GM19463 (cell line): ENCODE measurements around the gene ZNF423.

ENCODE experiments used
- ATAC-seq: cut with Tn5 transposase; IDR thresholded peaks from one replicate; pipeline ENCODE4 v1.9.1; 2021; ENCODE audit warnings: mild to moderate bottlenecking, moderate library complexity; ENCODE audit not compliant: unreplicated experiment

The ZNF423 gene

GRCh38 chr16:49755716-49756505 is 100.0 kb downstream of the ZNF423 start:
- no peak for ATAC-seq

DNA sequence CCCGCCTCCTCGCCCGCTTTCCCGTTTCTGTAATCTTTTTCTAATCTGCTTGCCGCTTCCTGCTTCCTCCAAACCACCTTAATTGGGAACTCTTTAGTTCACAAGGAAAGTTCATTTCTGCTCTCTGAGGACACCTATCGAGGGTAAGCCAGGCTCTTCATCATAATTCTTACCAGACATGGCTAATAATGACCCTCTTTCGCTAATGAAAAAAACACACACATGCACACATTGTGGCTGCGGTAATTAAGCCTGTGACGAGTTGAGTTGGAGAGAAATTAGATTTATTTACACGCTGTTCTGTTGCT is 100.6 kb downstream of the ZNF423 start:
- no peak for ATAC-seq

GRCh38 chr16:49754495-49755312 is 101.2 kb downstream of the ZNF423 start:
- no peak for ATAC-seq

DNA sequence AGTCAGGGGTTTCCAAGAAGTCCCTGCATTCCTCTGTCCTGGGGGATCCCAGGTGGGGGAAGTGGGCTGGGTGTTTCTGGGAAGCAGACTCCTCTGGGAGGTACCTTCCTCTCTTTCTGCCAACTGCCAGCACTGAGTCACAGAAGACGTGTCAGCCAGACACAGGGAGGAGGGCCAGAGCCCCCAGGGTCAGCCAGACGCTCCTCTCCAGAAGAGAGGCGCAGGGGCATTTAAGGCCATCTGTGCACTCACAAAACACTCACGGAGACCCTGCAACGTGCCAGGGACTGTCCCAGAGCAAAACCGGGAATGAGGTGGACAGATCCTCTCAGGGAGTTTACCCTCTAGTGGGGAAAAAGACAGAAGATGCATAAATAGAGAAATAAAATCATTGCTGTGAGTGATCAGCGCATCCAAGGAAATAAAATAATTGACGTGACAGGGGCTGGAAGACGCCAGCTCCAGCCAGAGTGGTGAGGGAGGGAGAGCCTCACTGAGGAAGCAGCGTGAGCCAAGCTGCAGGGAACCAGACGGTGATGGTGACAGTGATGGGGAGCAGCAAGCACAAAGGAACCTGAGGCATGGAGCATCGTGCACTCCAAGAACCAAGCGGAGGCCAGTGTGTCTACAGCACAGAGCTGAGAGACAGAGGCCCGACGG is 105.4 kb downstream of the ZNF423 start:
- ATAC-seq: no peak

GRCh38 chr16:49749816-49750215 is 106.1 kb downstream of the ZNF423 start:
- ATAC-seq: no peak

DNA sequence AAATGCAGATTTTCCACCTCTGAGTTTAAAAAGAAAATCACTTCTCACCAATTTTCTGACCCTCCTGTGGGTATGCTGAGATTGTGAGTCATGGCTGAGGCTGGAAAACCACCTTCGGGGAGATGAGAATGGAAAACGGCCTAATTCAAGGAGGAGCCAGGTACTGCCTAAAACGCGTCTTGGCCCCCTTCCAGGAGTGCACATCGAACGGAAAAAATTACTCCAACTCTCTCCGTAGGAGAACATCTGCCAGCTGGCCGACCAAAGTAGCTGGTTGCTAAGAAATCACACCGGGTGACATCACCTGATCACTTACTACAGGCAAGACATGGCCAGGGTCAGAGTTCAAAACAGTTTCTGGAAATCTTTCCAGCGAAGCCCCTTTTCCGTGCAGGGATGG is 107.6 kb downstream of the ZNF423 start:
- ATAC-seq: no peak

DNA sequence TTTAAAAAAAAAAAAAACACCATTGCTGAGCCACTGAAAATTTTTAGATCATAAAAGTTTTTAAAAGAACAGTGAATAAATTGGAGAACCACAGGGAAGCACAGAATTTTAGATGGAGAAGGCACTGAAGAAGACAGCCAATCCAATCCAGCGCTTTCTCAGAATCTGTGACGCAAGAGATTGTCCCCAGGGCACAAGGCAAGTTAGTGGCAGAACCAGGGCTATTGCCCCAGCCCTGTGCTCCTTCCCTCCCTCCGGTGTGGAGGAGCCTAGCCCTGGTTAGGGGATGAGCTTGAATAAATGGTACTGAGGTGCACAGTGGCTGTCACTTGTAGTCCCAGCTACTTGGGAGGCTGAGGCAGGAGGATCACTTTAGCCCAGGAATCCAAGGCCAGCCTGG is 108.3 kb downstream of the ZNF423 start:
- no peak for ATAC-seq

- ATAC-seq: no peak
These were observed 109.4 kb downstream of the ZNF423 start for GRCh38 chr16:49746545-49746944.

- ATAC-seq: no peak
These were observed 110.6 kb downstream of the ZNF423 start for GRCh38 chr16:49745311-49745747.

- ATAC-seq: no peak
These were observed 111.4 kb downstream of the ZNF423 start for GRCh38 chr16:49744244-49745220.

- ATAC-seq: no peak
These were observed 112.3 kb downstream of the ZNF423 start for GRCh38 chr16:49743658-49744057.

DNA sequence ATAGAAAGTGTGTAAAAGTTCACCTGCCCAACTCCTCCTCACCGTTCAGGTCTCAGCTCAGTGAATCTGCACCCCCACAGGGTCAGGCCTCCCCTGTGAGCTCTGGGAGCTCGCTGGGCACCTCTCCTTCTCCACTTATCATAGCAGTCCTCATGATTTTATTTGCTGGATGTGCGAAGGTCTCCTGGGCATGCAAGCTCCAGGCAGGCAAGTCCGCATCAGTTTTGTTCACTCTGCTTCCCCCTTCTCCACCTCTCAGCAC is 112.8 kb downstream of the ZNF423 start:
- ATAC-seq: no peak

- ATAC-seq: no peak
These were observed 113.3 kb downstream of the ZNF423 start for GRCh38 chr16:49742428-49743202.

GRCh38 chr16:49740256-49740655 is 115.7 kb downstream of the ZNF423 start:
- ATAC-seq: no peak

DNA sequence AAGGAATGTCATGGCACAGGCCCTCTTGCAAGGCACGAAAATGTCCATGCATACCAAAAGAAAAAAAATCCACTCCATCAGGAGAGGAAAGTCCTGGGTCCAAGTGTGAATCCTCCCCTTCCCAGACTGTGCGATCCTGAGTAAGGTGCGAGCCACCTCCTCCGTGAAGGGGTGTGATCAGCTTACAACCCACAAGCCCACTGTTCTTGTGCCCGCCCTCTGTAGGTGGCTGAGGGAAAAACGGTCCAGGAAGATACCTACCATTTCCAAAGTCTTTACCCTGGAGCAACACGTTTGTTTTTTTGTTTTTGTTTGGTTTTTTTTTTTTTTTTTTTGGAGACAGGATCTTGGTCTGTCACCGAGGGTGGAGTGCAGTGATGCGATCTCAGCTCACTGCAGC is 116.5 kb downstream of the ZNF423 start:
- no peak for ATAC-seq

- ATAC-seq: no peak
These were observed 117.1 kb downstream of the ZNF423 start for GRCh38 chr16:49738832-49739231.

- ATAC-seq: no peak
These were observed 117.9 kb downstream of the ZNF423 start for GRCh38 chr16:49738001-49738400.

DNA sequence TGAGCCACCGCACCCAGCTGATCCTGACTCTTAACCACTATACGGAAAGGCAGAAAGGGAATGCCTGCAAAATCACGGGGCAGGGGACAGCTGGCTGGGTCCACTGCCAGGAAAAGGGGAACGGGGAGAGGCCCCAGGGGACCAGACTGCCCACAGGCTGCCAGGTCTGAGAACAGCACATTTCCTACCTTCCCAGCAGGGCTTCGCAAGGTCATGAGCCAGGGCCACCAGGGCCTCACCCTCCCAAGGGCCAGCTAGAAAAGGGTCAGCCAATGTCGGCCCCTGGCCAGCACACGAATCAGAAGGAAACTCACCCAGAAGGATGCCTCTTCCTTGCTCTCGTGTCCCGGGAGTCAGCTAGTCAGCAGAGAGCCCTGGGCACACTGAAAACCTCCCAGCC is 118.4 kb downstream of the ZNF423 start:
- no peak for ATAC-seq

DNA sequence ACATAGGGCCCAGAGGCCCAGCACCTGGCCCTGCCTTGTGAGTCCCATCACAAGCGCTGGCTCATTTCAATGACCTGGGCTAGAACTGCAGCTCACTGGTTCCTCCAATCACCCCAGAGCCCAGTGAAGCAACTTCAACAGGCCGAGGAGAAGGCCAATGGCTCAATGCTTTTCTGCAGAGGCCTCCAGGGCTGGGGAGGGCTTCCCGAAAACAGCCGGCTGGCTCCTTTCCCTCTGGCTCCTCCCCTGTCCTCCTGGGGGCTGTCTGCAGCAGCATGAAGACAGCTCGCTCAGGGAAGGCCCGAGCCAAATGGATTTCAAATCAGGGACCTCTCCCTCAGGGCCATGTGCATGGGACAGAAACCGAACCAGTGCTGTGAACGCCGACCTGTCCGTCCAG is 121.6 kb downstream of the ZNF423 start:
- no peak for ATAC-seq

DNA sequence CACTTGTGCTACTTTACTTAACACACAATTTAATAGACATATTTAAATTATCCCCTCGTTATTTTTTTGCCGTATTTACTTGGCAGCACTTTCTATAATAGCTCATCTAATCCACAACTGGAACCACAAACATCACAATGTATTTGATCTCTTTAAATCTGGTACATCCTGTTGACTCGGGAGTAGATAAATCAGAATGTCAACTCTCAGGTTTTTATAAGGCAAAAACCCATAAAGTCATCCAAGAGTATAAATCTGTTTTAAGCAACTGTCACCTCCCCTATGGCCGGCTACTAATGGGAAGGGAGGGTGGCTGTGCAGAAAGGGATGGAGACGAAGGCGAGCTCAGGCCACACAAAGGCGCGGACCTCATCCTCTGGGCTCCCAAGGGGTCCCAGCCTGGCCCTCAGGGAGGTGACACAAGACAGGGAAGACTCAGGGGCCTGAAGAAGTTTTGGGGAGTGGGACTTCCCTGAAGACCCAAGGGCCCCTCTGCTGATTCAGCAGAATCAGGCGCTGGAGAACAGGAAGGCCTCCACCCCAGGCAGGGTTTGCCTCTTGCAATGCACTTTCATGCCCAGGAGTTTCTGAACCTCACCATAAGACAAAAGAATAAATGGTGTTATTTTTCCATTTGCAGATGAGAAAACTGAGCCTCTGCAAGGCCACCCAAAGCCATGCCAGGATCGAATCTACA is 122.5 kb downstream of the ZNF423 start:
- no peak for ATAC-seq
